ENCODE data around the gene TMEM59. TPM values are rescaled to one million over a fixed set of nuclear protein-coding genes. Genes with fewer than 3 reads are reported as not detected.

TMEM59 gene
- total and polyA plus RNA-seq, 2 of the 8 experiments (the other 6 are each of a cell fraction or from before 2014, with no cell fraction given), result 116 to 139 TPM

DNA sequence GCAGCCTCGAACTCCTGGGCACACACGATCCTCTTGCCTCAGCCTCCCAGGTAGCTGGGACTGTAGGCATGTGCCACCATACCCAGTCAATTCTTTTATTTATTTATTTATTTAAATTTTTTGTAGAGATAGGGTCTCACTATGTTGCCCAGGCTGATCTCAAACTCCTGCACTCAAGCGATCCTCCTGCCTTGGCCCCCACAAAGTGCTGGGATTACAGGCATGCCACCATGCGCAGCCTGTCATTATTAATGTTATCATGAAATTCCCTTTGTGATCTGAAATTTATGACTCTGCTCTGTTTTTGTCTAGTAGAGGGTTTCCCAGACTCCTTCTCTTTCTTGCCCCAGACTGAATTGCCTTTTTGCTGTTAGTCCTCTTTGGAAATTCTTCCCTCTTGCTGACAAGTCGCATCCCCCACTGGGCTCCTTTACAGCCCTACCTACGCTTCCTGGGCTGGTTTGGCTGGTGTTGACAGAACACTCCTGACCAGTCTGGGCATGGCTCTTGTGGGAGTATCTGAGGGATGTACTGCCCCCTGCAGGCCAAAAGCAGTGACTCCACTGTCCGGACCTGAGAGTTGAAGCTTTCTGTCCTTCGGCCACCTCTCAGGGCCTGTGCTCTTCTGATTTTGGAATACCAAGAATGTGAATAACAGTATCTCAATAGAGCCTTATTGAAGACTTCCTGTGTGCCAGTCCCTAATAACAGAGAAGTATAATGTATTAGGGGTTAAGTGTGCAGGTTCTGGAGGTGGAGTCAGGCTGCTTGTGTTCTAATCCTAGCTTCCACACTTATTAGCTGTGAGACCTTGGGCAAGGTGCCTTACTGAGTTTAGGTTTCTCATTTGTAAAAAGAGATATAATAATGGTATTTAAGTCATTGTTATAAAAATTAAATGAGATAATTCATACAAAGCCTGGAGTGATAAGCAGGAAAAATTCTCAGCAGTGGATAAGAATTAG is 28.6 kb upstream of the TMEM59 start (continued):
- TF ChIP-seq E2F6 (IDR thresholded peaks at IDR 0.05) (no peak), SIN3A (conservative IDR thresholded peaks at IDR 0.05 in 1 of 2, IDR thresholded peaks at IDR 0.05 in 1 of 2; ENCODE audit: low read depth in 1 of 2, low read length in 2 of 2) (peak in 1 of 2 experiments; percentile 88; a peak in 2 of 4 replicates), SP4 (IDR thresholded peaks at IDR 0.05; ENCODE audit: low read length) (no peak), CHD1 (IDR thresholded peaks at IDR 0.05; ENCODE audit: low read depth, low read length) (no peak), BACH1 (IDR thresholded peaks at IDR 0.05; ENCODE audit: low read length) (no peak), BCL11A (IDR thresholded peaks at IDR 0.05; ENCODE audit: low read depth in 2 of 2, low read length in 2 of 2) (no peak), SIRT6 (IDR thresholded peaks at IDR 0.05; ENCODE audit: low read length) (no peak), TCF12 (IDR thresholded peaks at IDR 0.05; ENCODE audit: low read depth, low read length) (no peak), TEAD4 (IDR thresholded peaks at IDR 0.05; ENCODE audit: low read depth, low read length) (0 out of 2 replicates have a peak, but pooled peaks have one; percentile 26), MAX (IDR thresholded peaks at IDR 0.05) (0 out of 2 replicates have a peak, but pooled peaks have one; percentile 37), ATF3 (IDR thresholded peaks at IDR 0.05; ENCODE audit: insufficient read depth, low read depth, low read length) (no peak), YY1 (IDR thresholded peaks at IDR 0.05; ENCODE audit: low read depth, low read length) (0 out of 2 replicates have a peak, but pooled peaks have one; percentile 17), JUN (IDR thresholded peaks at IDR 0.05; ENCODE audit: low read depth, low read length) (no peak), NRF1 (IDR thresholded peaks at IDR 0.05; ENCODE audit: low read depth, low read length) (no peak), RAD21 (IDR thresholded peaks at IDR 0.05 in 1 of 2, conservative IDR thresholded peaks at IDR 0.05 in 1 of 2; ENCODE audit: low read depth in 2 of 2, low read length in 2 of 2) (peak; percentile 73 to 82), RBBP5 (IDR thresholded peaks at IDR 0.05; ENCODE audit: borderline replicate concordance, low read depth, low read length) (no peak), SP2 (IDR thresholded peaks at IDR 0.05; ENCODE audit: low read length) (no peak), CBX8 (IDR thresholded peaks at IDR 0.05; ENCODE audit: borderline replicate concordance, low read depth, low read length) (no peak)
- TF ChIP-seq, protein P1, sequence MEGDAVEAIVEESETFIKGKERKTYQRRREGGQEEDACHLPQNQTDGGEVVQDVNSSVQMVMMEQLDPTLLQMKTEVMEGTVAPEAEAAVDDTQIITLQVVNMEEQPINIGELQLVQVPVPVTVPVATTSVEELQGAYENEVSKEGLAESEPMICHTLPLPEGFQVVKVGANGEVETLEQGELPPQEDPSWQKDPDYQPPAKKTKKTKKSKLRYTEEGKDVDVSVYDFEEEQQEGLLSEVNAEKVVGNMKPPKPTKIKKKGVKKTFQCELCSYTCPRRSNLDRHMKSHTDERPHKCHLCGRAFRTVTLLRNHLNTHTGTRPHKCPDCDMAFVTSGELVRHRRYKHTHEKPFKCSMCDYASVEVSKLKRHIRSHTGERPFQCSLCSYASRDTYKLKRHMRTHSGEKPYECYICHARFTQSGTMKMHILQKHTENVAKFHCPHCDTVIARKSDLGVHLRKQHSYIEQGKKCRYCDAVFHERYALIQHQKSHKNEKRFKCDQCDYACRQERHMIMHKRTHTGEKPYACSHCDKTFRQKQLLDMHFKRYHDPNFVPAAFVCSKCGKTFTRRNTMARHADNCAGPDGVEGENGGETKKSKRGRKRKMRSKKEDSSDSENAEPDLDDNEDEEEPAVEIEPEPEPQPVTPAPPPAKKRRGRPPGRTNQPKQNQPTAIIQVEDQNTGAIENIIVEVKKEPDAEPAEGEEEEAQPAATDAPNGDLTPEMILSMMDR (IDR thresholded peaks at IDR 0.05; ENCODE audit: control extremely low read depth in 1 of 3, insufficient read depth in 1 of 3, low read depth in 1 of 3, low read length in 3 of 3), result peak; percentile 85 to 98 (median 95)
